ENCODE results near the gene CAMTA1.

CAMTA1 gene

DNA sequence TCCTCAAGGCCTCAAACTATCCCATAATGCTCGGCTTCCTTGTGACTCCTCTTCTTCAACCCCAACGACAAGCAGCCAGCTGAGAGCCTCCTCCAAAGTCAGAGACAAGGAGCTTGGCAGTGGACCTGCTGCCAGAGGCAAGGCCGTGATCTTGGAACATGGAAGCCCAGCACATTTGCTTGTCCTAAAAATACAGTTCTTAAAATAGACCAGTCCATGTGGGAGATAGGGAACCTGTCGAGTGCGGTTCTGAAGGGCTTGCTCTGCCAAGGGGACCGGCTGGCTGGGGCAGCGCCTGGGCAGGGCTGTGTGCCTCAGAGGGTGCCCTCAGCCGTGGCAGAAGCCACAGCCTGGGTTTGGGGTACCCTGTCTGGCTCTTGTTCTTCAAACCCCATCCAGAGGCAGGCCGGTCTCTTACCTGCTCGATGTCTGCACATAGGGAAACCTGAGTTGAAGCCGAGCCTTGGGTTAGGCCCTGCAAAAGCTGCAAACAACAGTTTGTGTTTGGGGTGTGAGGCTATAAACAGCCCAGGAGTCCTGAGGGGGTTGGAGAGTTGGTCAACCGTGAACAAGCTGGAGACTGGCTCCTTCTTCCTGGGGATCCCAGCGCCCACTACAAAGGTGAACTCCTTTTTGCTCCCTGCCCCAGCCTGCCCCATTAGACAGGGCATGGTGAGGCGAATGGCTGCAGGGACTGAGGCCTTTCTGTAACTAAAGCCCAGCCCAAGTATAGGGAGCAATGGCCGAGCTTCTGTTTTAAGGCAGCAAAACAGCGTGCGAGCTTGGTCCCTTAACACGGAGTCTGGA, 228.8 kb downstream of the CAMTA1 start:
- no peak for DNase-seq

DNA sequence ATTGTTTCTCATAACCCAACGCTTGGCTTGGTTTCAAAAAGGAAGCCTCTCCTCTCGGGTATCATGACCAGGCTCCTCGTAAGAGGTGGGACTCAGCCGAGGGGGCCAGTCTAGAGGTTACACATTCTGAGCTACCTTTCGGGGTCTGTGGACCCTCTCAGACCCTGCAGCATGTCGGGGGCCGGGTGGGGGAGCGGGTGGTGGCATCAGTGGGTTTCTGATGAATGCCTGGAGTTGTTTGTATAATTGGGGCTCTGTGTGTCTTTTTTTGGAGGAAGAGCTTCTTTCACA, 229.3 kb downstream of the CAMTA1 start:
- DNase-seq = no peak

DNA sequence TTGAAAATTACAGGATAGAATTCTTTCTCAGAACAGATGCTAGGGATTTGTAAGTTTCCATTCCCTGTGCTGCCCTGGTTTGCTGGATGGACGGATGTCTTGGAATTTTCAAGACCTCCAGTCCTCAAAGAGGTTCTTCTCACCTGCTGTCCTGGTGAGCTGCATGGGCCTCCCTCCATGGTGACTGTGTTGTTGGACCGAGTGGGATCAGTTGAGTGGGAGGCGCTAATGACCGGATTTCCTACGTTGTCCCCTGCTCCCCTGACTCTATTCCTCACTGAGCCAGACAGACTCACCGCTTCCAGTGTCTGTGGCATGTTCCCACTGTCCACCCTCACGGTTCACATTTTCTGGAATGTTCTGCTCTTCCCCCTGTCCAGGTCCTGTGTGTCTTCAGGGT, 229.8 kb downstream of the CAMTA1 start:
- DNase-seq = no peak

DNA sequence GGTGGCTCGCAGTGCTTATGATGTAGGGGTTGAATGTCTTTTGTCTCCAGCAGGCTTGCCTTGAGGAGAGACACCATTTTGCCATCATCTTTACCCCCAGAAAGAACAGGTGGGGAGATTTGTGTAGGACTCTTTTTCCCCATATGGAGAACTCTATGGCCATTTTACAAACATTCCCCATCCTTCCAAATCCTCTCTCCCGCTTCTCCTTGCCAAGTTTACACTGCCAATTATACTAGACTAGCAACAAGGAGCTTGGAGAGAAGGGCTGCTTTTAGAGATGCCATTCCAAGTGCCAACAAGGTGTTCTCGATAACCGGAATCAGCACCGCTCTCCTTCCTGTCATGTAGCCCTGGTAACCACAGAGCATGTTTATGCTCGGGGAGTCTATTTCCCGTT, 233.1 kb downstream of the CAMTA1 start:
- DNase-seq = no peak

DNA sequence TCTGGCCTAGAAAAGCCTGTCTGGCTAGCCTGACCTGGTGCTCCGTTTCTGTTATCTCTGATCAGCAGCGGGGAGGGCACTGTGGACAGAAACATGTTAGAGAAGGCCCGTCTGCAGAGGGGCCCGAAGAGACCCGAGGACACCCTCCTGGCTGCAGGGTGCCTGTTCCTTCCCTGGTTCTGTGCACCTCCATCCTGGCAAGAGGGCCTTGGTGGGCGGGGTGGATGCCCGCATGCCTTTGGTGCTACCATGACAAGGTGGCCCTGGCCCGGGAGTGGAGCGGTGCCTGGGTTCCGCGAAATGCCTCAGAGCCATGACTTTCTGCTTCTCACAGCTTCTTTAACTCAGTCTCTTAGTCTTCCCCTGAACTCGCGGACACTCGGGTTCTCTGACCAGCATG, 233.6 kb downstream of the CAMTA1 start:
- no peak for DNase-seq

DNA sequence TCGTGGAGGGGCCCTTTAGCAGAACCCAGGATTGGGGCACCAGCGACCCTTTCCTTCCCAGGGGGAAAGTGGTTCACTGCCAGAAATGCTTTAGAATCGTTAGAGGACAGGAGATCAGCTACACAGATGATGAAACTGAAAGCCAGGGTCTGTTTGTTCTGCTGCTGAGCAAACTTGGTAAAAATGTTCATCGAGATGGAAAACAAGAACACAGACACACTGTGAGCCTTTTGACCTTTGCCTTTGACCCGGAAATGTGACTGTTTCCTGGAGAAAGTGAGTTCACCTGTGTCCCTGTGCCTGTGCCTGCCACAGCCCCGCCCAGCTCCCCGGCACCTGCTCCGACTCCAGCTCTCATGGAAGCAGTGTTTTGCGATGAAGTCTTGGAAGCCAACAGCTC, 234.3 kb downstream of the CAMTA1 start:
- no peak for DNase-seq

DNA sequence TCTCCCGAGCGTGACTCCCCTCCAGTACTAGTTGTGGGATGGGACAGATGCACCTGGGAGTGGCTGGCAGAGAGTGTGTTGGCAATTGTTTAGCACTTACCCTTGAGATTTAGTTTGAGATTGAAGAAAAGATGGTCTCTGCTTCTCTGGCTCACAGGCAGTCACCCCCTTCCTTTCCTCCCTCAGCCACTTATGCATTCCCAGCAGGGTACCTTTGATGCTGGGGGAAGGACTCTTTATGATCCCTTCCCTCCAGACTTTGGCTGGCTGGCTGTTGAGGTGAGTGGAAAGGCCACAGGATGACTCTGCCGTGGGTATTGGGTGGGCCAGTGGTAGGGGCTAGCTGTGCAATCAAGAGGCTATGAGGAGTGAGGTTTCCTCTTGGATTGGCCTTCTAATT, 236.8 kb downstream of the CAMTA1 start:
- DNase-seq = no peak

DNA sequence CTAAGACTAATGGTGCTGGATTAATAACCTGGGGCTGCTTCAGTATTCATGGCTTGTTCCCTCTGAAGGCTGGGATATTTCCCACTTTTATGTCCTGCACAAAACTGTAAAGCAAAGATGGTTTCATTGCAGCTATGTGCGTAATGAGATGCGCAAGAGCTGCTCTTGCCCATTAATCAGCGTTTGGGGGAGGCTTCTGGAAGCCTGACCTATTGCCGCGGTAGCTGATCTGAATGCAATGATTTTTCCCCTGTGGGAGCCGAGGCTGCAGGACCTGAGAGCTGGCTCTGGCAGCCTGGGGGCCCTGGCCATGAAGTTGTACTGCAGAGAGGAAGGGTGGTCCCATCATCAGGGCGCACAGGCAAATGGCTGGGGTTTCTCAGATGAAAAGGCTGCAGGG, 239.8 kb downstream of the CAMTA1 start:
- DNase-seq = no peak

DNA sequence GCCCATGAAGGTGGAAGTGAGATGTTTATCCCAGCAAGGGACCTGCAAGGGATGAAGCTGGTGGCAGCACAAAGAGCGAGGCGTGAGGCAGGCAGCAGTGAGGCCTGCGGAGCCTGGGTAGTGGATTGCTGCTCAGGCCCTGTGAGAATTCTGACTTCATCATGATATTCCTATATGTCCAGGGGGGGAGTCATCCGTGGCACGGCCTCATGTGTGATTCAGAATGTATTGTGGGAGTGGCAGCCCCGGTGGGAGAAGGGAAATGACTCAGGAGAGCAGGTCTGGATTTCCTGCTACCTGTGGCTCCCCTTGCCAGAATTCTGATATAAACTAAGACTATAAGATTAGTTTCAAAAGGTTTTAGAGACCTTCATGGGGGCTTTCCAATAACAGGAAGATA, 240.9 kb downstream of the CAMTA1 start:
- peak; percentile 14 for DNase-seq

DNA sequence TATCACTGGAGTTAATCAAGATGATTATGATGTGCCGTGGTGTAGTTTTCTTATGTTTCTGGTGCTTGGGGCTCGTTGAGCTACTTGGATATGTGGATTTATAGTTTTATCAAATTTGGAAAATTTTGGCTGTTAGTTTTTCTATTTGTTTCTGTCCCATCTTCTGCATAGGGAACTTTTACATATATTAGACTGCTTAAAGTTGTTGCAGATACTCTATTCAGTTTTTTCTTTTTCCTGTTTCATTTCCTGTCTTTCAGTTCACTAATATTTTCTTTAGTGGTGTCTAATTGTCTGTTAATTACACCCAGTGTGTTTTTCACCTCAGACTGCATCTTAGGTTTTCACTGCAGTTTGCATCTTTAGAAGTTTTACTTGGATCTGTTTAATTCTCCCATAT, 247.7 kb downstream of the CAMTA1 start:
- no peak for DNase-seq

DNA sequence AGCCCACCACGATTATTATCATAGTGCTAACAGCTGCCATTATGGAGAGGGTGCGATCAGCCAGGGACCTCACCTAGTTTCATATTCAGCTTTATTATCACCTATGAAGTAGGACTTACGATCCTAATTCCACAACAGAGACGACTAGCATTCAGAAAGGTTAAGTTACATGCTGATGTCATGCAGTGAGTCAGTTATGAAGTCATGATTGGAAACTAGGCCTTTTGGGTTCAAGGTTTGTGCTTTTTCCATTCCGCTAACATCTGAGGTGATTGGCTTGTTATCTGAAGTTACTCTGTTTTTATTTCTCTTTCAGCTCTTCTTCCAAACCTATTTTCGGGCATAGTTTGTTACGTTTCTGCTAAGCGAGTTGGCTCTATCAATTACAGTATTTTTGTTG, 251.1 kb downstream of the CAMTA1 start:
- no peak for DNase-seq

DNA sequence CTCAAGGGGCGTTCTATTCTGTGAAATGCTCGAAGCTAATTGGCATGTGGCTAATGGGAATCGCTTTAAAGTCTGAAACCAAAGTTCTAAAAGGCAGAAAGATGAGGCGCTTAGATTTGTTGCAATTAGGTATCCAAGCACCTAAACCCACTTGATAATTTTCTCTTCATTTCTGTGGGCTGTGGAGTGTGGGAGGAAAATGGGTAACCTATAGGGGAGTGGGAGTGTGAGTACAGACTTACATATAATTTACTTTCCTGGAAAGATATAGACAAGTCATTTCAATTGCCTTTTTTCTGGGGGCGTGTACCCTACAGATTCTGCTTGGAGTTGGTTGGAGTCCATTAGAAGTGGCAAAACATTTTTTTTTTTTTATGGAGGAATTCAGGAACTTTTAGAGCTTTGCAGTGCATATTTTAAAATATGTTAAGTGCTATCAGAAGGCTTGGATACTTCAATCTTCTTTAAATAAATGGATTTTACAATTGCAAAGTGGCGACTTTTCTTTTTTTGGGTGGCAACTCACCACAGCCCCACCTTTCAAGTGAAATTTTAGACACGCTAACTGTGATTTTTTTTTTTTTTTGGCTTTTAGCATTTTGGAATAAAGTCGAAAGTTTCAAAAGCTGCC, 254.5 kb downstream of the CAMTA1 start:
- DNase-seq = no peak

DNA sequence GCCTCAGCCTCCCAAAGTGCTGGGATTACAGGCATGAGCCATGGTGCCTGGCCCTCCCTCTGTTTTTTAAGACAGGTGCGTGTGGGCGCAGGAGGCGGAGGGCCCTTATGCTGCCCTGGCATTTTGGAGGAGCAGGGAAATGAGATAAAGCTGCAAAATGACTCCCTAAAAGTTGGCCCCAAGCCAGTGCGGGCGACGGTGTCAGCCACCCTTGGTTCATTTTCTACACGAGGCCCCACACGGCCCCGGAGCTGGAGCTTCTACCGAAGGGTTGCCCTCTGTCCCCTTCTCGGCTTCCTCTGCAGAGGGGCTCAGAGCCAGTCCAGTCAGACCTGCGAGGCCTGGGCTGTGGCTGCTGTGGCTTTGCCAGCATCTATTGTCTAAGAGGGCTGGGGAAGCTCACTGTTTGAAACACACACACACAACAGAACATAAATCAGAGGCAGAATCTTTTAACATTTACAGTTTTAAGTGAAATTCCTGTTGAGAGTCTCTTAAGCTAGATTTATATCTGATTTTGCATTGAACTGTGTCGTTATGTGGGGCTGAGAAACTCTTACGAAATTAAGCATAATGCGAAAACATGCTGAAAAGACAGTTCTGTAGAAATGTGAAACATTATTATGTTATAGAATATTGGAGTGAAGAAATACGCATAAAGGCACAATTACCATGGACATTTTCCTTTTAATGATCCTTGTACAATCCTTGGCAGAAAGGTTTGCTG, 255.9 kb downstream of the CAMTA1 start:
- no peak for DNase-seq

DNA sequence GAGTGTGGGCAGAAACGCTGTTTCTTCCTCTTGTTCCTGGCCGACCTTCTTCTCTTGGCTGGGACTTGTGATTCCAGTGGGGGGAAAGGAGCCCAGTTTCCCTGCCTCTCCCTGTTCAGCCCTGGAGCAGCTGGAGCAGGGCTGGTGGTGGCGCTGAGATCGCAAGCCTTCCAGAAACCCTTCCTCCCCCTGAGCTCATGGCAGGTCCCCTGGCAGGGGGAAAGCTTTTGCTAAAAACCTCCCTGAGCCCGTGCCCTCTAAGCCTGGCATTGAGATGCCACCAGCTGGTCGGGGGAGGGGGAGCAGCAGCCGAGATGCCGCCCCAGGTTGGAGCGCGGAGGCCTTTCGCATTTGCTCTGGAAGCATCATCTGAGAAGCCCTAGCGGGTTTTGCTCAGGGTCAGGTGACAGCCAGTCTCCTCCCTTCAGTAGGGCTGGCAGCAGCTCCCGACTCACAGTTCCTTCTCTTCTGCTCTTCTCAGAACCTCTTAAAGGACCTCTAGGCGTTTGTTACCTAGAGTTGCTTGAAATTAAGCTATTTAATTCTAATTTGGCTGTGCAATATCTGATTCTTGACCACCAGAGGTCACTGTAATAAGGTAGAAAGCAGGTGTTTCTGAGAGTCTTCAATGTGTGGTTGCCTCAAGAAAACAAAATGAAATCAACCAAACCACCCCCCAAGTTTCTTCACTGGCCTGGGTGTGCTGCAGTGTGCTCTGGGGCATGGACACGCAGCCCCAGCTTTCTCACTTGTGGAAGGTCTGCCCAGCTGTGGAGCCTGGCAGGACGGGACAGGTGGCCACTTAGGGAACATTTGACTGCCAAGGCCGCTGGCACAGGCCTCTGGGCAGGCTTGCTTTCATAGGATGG, 257.3 kb downstream of the CAMTA1 start:
- peak; percentile 40 for DNase-seq

DNA sequence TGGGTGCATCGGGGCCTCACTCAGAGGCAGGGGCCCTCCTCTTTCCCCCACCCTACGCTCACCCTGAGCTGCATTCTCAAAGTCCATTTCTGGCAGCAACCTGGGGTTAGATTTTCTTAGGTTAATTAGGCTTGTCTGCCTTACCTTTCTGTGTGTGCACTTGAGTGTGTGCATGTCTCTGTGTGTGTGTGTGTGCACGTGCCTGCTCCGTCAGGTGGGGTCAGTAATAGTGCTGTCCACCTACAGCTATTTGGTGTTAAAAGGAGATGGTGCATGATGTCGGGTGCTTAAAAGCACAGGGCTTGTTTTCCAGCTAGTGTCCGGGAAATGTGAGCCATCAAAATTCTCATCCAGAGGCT, 257.9 kb downstream of the CAMTA1 start:
- DNase-seq = no peak

DNA sequence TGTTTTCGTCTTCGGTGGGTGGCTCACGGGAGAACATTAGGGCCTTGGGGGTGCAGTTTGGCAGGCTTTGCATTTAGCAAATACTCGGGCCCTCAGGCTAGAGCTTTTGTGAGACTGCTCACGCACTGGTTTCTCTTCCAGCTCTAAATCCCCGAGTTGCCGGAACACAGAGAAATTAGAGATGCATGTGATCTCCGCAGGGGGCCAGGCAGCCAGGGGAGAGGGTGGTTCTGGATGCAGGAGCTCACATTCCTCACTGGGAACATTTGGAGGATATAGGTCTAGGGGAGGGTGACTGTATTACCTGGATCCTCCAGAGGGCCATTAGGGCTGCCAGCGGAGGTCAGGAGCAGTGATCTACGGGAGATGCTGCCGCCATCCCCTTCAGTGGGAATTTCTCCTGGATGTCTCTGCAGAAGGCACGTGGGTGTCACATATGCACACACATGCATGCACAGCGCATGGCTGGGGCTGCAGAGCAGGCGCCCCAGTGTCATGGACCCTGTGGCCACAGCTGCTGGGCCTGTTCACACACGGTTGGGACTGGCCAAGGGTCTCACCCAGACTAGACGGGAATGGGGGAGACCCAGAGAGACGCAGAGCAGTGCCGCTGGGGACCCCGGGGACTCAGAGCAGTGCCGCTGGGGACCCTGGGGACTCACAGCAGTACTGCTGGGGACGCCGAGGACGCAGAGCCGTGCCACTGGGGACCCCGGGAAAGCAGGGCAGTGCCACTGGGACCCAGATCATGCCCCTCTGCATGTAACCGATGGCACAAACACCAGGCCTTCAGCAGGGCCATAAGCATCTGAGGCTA, 258.7 kb downstream of the CAMTA1 start:
- no peak for DNase-seq

DNA sequence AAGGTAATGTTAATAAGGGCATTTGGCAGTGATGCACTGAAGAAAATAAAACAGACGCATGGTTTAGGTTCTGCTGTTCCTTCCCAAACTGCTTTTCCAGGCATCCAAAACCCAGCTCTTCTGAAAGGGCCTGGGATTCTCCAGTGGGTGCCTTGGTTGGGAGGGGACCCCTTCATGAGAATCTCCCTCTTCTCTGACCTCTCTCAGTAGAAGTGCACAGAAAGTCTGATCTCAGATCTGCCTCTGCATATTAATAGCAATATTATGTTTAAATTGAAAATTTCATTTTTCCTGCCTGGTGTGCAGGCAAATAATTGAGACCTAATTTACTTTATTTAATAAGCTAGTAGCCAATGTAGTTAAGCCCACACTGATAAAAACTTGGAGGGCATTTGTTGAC, 260.6 kb downstream of the CAMTA1 start:
- no peak for DNase-seq

DNA sequence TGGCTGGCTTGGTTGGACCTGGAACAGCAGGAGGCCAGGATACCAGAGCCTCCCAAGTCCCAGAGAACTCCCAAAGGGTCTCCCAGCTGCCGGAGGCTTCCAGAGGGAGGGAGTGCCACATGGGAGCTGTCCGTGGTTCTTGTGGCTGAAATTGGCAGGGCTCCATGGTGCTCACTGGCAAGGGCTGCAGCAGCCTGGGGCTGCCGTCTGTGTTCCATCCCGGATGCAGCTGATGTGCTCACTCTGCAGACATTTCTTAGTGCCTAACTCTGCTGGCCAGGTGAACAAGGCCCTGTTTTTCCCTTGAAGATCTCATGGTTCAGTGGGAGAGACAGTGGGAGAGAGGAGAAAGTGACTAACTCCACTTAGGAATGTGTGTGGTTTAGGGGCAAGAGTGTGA, 261.1 kb downstream of the CAMTA1 start:
- peak; percentile 85 for DNase-seq

DNA sequence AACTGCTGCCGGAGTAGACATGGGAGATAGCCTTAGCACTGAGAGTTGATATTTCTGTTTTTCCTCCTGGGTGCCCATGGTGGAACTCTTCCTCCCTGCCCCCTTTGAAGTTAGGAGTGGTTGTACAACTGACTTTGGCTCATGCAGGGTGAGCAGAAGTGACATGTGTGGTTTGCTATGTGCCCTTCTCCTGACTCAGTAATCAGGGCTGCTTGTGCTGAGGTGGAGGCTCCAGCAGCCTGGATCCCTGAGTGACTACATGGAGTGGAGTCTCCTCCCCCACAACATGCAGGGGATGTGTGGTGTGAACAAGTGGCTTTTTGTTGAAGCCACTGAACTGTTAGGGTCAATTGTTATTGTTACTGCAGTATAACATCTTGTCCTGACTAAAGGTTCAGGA, 261.6 kb downstream of the CAMTA1 start:
- peak; percentile 41 for DNase-seq

DNA sequence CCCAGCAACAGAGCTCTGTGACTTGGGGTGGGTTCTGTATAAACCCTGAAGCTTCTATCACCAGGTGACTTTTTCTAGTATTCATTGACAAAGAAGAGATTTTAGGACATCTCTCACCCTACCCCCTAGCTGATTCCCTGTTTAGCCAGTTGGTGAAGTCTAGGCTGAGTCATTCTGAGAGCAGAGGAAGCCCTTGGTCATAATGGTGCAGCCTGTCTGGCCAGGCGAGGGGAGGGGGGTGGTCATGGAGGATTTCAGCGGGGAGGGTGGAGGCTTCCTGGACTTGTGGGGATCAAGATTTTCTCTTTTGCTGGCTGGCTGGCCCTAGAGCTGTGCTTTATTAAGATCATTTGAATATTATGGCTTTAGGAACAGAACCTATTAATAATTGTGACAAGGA, 262.6 kb downstream of the CAMTA1 start:
- no peak for DNase-seq

DNA sequence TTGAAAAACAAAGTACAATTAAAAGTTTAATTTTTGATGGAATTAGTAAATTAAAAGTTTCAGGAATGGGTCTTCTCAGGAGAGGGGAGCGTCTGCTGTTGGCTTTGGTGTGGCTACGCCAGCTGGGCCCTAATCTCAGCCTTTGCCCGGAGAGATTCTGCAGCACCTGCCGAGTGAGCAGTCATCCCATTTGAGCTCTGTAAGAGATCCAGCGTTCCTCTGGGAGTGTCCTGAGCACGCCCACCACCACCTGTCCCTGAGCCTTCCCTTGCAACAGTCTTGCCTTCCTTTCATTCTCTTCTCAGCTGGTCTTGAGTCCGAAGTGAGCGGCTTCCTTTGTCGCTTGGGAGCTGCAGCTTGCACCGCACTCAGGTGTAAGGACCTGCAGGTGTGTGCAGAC, 263.1 kb downstream of the CAMTA1 start:
- no peak for DNase-seq

DNA sequence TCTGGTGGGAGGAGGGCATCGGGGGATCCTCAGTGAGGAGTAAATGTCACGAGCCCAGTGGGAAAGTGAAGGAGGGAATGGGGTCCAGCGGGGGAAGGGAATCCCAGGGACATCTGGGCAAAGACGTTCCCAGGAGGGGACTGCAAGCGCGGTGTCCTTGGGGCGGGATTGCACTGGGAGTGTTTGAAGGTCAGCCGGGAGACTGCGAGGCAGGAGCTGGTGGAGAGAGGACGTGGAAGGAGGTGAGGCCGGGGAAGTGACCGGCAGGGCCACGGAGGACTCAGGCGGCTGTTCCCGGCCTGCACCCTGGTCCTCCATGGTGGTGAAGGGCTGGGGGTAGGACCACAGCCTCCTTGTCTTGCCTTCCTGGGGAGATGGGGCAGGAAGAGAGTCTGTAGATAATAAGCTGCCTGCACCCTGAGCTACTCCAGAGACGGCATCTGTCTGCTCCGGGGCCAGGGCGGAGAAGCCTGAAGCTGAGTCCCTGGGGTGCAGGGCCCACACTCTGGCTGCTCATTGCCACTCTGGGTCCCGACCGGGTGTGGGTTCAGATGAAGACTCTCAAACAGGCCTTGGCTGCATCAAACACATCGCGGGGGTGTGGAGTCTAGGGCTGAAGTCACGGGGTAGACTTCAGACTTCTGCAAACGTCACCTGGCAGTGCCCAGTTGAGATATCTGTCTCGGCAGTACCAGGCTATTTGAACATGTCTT, 264.8 kb downstream of the CAMTA1 start:
- DNase-seq = no peak
